Stimulated activated CD8-positive, alpha-beta memory T cell treated with anti-CD3 and anti-CD28 coated beads, Interleukin-12 subunit alpha, Interleukin-12 subunit beta, amount 100 ng/mL, for 24 hours (primary cell): ENCODE results near the gene FBLN7.
"Not testable (repeated sequence)": the region's sequence is repeated elsewhere in the genome, so short reads cannot be mapped to it uniquely, and the experiment has no call there.

Experiments
- DNase-seq: peaks from one replicate; pipeline ENCODE4 v3.0.0-alpha.2; 2020; ENCODE audit errors: extremely low read depth

Gene FBLN7, protein sequence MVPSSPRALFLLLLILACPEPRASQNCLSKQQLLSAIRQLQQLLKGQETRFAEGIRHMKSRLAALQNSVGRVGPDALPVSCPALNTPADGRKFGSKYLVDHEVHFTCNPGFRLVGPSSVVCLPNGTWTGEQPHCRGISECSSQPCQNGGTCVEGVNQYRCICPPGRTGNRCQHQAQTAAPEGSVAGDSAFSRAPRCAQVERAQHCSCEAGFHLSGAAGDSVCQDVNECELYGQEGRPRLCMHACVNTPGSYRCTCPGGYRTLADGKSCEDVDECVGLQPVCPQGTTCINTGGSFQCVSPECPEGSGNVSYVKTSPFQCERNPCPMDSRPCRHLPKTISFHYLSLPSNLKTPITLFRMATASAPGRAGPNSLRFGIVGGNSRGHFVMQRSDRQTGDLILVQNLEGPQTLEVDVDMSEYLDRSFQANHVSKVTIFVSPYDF

DNA sequence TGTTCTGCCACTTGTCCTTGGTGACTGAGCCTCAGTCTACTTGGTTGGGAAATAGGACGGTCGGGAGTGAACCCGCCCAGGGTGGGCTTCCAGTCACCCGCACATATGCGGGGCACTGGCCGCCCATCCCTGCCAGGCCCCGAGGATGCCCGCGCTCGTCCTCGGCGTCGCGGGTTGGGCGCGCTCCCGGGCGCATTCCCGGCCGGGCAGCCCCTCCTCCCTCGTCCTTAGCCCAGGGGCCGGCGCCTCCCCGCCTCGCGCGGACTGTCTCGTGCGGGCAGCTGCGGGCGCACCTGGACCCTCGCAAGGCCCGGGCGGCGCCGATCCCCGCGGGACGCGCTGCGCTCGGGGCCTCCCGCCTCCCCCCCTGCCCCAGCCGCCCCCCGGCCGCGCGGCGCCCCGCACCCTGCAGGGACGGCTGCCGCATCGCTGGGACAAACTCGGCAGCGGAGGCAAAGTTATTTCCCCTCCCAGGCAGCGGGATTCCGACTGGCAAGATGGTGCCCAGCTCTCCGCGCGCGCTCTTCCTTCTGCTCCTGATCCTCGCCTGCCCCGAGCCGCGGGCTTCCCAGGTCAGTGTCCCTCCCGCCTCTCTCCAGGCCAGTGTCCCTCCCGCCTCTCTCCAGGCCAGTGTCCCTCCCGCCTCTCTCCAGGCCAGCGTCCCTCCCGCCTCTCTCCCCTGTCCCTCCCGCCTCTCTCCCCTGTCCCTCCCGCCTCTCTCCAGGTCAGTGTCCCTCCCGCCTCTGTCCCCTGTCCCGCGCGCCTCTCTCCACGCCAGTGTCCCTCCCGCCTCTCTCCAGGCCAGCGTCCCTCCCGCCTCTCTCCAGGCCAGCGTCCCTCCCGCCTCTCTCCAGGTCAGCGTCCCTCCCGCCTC, at the start of gene FBLN7:
Gene FBLN7 (plus strand): TSS at position 227 of the 874 bp plus-strand sequence. CDS start 271 bp downstream, at position 498.
- DNase-seq, result no peak

- no peak for DNase-seq
Observed at GRCh38 chr2:112089375-112089774, 48.8 kb upstream of the FBLN7 start.

- no peak for DNase-seq
Observed at GRCh38 chr2:112092286-112093041, 45.7 kb upstream of the FBLN7 start.

DNA sequence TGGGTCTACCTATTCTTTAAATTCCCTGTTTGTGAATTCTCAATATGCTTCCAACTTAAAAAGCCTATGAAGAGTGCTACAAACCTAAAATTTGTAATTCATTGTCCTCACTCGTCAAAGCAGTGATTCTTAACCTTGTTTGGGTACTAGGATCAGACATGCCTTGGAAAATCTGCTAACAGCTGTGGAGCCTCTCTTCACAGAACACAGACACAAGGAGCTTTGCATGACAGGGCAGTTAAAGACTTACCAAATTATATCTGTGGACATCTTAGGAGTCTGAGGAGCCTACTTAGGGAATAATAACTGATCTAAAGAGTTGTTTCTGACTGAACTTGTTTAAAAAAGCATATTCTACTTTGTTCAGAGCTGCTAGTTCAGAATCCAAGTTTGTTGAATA, 45.0 kb upstream of the FBLN7 start:
- DNase-seq, result no peak

DNA sequence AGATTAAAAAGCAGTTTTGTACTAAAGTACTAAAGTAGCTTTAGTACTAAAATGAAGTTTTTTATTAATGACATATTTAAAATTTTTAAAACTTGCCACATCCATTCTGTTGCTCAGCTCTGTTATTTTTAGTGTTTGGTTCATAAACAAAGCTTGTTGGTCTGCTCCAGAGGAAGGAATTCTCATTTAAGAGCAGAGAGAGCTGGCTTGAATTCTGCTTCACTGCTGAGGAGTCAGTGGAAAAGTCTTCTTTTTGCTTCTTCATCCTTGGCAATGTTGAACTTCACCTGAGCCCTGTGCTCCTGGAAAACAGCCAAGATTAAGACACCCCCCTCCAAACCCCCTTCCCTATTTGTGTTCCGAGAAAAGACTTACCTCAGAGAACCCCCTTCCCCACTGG, 42.5 kb upstream of the FBLN7 start:
- DNase-seq, result no peak

GRCh38 chr2:112096098-112096497, 42.1 kb upstream of the FBLN7 start:
- DNase-seq, result no peak

- DNase-seq, result no peak
Observed at GRCh38 chr2:112108178-112108832, 29.9 kb upstream of the FBLN7 start.

DNA sequence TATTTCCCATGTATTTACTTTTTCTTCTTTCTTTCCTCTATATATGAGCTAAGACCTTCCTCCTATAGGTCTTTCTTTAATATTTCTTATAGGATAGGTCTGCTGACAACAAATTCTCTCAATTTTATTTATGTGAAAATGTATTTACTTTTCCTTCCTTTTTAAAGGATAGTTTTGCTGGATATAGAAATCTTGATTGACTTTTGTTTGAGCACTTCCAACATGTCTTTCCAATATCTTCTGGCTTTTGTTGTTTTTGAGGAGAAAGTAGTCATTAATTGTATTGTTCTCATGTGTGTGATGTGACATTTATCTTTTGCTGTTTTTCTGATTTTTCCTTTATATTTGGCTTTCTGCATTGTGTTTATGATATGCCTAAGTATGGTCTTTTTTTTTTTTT, 28.9 kb upstream of the FBLN7 start:
- DNase-seq, result no peak

GRCh38 chr2:112110966-112111365, 27.2 kb upstream of the FBLN7 start:
- DNase-seq, result no peak

DNA sequence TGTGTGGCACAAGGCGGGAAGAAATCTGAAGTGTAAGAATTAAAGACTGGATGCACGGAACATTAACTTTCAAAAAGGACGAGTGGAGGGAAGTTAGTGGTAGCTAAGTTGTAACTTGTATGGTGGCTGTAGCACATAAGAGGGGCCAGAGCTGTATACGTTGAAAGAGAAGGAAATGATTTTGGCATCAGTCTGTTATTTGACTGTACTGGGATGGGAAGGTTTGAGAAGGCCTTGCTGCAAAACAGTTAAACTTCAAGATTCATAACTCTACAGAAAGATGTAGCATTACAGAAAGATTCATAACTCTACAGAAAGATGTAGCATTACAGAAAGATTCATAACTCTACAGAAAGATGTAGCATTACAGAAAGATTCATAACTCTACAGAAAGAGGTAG, 24.8 kb upstream of the FBLN7 start:
- not testable (repeated sequence) for DNase-seq

DNA sequence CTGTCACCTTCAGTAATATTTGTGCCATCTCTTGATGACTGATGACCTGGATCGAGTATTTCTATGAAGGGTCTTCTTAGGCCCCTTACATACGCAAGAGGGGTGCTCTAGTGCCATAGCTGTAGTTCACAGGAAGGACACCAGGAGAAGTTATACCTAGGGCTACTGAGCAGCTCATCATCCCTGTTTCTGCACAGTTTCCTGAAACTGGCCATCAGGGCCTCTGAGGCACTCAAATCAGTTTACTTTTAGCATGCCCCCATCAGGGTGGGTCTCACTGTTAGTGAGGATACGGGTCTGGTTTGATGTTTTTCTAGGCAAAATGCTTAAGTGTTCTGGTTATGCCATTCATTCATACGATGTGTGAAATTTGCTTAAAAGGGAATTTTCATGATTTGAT, 20.0 kb upstream of the FBLN7 start:
- DNase-seq, result no peak

GRCh38 chr2:112121682-112122254, 16.4 kb upstream of the FBLN7 start:
- no peak for DNase-seq

DNA sequence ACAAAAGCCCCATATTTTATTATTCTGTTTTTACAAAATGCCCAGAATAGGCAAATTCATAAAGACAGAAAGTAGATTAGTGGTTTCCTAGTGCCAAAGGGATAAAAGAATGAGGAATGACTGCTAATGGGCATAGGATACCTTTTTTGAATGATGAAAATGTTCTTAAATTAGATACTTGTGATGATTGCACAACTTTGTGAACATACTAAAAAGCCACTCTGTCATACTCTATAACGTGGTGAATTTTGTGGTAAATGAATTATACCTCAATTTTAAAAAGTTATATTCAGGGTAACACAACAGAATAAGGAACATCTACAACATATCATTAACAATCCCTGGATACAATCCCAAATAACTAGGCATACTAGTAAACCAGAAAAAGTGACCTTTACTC, 9.1 kb upstream of the FBLN7 start:
- no peak for DNase-seq

DNA sequence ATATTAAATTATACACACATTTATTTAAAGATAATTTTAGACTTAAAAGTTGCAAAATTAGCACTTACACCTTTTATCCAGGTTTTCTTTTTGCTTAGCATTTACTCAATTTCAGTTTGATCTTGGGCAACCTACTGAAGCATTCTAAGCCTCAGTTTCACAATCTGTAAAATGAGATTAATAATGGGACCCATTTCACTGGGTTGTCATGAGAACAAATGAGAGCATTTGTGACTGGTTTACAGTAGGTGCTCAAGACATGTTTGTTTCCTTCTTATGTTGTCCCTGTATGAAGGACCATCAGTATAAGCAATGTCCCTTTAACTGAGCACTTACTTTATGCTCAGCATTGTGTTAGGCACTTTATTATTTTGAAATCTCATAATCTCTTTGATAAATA, 4.8 kb upstream of the FBLN7 start:
- no peak for DNase-seq

- DNase-seq, result no peak
Observed at GRCh38 chr2:112134120-112134519, 4.1 kb upstream of the FBLN7 start.

GRCh38 chr2:112136096-112136495, 2.1 kb upstream of the FBLN7 start:
- no peak for DNase-seq

DNA sequence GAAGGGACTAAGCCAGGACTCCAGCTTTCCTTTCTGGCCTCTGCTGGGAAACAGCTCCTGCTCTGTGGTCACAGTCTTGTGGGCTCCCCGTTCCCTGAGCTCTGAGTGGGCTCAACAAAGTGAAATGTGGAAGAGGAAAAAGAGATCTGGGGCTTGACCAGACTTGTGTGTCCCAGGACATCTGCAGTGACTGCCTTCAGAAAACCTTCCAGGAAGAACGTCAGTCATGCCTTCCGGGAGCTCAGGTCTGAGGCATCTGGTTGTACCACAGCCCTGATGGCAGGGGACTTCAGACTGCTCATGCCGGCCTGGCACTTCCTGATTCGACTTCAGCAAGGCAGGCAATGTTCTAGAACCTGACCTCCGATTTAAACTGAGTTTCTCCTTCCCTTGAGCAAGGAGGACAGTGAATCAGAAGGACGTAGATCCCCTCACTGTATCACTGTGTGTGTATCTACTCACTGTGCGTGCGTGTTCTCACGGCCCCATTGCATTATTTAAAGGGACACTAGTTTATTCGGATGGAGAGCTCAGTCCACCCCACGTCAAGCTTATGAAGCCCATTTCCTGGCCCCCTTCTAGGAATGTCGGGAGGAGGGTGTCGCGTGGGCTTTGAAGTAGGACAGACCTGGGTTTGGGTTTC, 548 bp upstream of the FBLN7 start:
- no peak for DNase-seq

- not testable (repeated sequence) for DNase-seq
Observed at GRCh38 chr2:112139033-112139614, 939 bp downstream of the FBLN7 start.

- not testable (repeated sequence) for DNase-seq
Observed at GRCh38 chr2:112139661-112140204, 1.5 kb downstream of the FBLN7 start.

- no peak for DNase-seq
Observed at GRCh38 chr2:112140205-112140802, 2.1 kb downstream of the FBLN7 start.
